Fibroblast of mammary gland (primary cell): ENCODE measurements around the gene IFIT3.
"Not testable (repeated sequence)": the region's sequence is repeated elsewhere in the genome, so short reads cannot be mapped to it uniquely, and the experiment has no call there.

Experiments used
- DNase-seq: peaks from one replicate; pipeline ENCODE4 v3.0.0-alpha.2; 2010; ENCODE audit warnings: low read depth
- H3K4me3 ChIP-seq: 2 replicates; pipeline ENCODE4 v1.5.1; 2011; ENCODE audit warnings: low read depth, mild to moderate bottlenecking, low read length, moderate library complexity; ENCODE audit not compliant: control insufficient read depth
- CTCF ChIP-seq: conservative IDR thresholded peaks from 2 replicates; pipeline ENCODE4 v1.5.1; 2011; ENCODE audit warnings: low read depth, low read length, inconsistent platforms; ENCODE audit not compliant: control insufficient read depth, insufficient read depth

IFIT3 gene

GRCh38 chr10:89283025-89283935, 44.5 kb upstream of the IFIT3 start:
- TF ChIP-seq CTCF: no peak
- DNase-seq: peak; percentile 70
- H3K4me3 ChIP-seq: peak overlapping the region; percentile 23

- H3K4me3 ChIP-seq: peak overlapping the region; percentile 23
- TF ChIP-seq CTCF: no peak
- peak; percentile 95 for DNase-seq
Observed at GRCh38 chr10:89283936-89284475, 43.8 kb upstream of the IFIT3 start.

GRCh38 chr10:89284711-89285110, 43.1 kb upstream of the IFIT3 start:
- DNase-seq, H3K4me3 ChIP-seq: not testable (repeated sequence)

GRCh38 chr10:89285303-89285702, 42.5 kb upstream of the IFIT3 start:
- not testable (repeated sequence) for H3K4me3 ChIP-seq
- peak; percentile 32 for DNase-seq

- no peak overlapping the region for H3K4me3 ChIP-seq
- DNase-seq: no peak
- TF ChIP-seq CTCF: no peak
Observed at GRCh38 chr10:89294721-89295239, 33.0 kb upstream of the IFIT3 start.

- DNase-seq: peak; percentile 65
- TF ChIP-seq CTCF: no peak
- H3K4me3 ChIP-seq: no peak overlapping the region
Observed at GRCh38 chr10:89295597-89295996, 32.2 kb upstream of the IFIT3 start.

GRCh38 chr10:89296220-89296648, 31.6 kb upstream of the IFIT3 start:
- DNase-seq: peak; percentile 87
- TF ChIP-seq CTCF: no peak
- no peak overlapping the region for H3K4me3 ChIP-seq
